HFFc6 (cell line): Measurements from ENCODE around the gene A1BG. TPM values are rescaled to one million over a fixed set of nuclear protein-coding genes. Genes with fewer than 3 reads are reported as not detected.

Experiments used
- DNase-seq: peaks from one replicate; pipeline ENCODE4 v3.0.0-alpha.2; 2018
- H3K27ac Mint-ChIP-seq: 2 replicates; pipeline ENCODE4 v1.8.0; 2020; ENCODE audit warnings: mild to moderate bottlenecking, mixed read lengths
- H3K27me3 Mint-ChIP-seq: 2 replicates; pipeline ENCODE4 v1.8.0; 2021; ENCODE audit warnings: mild to moderate bottlenecking, moderate library complexity, mixed read lengths; ENCODE audit not compliant: insufficient read depth
- H3K36me3 Mint-ChIP-seq: 2 replicates; pipeline ENCODE4 v1.8.0; 2021; ENCODE audit warnings: low read depth, mixed read lengths
- H3K4me1 Mint-ChIP-seq: 2 replicates; pipeline ENCODE4 v1.8.0; 2020; ENCODE audit warnings: low read depth, mixed read lengths
- H3K4me3 Mint-ChIP-seq: 2 replicates; pipeline ENCODE4 v1.8.0; 2020; ENCODE audit warnings: mild to moderate bottlenecking, moderate library complexity, mixed read lengths
- H3K9me3 Mint-ChIP-seq: 2 replicates; pipeline ENCODE4 v1.8.0; 2020; ENCODE audit warnings: mild to moderate bottlenecking, mixed read lengths
- total RNA-seq, 6 experiments: library from RNA; stranded (reverse); fragmentation: NEBNext Ultra II Directional; extraction: Animal tissue kit (Norgen Biotek cat#: 25700); gene quantifications; 2 replicates in 1 of 6; 3 replicates in 5 of 6; pipeline ENCODE4 v1.2.3, GENCODE V29; 2021
- TF ChIP-seq, protein P1 (sequence below): fragments of 200-600 bp; sonication (generic); IDR thresholded peaks from 2 replicates; pipeline ENCODE4 v1.5.0; 2021; ENCODE audit warnings: antibody characterized with exemption, mild to moderate bottlenecking

The A1BG gene
- total RNA-seq, 6 experiments from 2014 or later, result 21.2 to 36.9 (median 25.4) TPM

DNA sequence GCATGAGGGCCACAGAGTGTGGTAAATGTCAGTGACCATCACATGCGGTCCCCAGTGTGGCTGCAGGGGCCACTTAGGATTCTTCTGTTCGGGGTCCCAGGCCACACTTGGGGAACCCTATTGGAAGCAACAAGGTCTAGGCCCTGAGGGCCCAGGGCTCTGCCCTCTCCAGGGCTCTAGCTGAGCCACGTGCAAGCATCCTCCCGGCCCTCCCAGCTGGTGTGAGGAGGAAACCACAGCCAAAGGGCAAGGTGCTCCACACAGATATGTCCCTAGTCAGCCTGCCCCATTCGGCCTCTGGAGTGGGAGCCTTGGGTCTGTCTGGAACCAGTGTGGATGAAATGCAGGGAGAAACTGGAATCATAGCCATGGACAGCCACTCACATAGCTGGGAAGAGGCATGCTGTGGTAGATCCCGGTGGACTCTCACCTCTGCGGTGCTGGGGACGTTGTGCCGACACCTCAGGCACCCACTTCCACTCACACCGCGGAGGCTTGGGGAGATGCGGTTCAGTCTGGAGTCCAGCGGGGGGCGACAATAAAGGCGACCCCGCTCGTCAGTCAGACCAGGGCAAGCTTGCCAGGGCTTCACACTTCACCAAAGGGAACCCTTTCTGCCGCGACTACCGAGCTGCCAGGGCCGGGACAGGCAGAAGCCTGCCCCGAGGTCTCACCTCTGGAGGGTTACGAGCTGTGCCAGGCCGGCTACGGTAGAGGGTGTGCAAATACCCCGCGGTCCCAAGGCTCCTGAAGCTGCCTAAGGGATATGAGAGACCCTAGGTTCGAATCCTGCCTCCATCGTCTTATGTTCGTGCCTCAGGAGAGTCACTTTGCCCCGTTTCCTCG is 13.5 kb upstream of the A1BG start:
- Mint-ChIP-seq H3K9me3 (peaks cover 4% of the 10 kb centered on the region; the same call in 1 of the 2 replicates), H3K27ac (no peak overlapping the region), H3K27me3 (peaks cover 2% of the 10 kb centered on the region), H3K36me3 (no peaks in the 10 kb centered on the region; the same call in 1 of the 2 replicates), H3K4me3 (no peak overlapping the region), H3K4me1 (peaks cover 5% of the 10 kb centered on the region)
- DNase-seq, result no peak
- TF ChIP-seq, protein P1, sequence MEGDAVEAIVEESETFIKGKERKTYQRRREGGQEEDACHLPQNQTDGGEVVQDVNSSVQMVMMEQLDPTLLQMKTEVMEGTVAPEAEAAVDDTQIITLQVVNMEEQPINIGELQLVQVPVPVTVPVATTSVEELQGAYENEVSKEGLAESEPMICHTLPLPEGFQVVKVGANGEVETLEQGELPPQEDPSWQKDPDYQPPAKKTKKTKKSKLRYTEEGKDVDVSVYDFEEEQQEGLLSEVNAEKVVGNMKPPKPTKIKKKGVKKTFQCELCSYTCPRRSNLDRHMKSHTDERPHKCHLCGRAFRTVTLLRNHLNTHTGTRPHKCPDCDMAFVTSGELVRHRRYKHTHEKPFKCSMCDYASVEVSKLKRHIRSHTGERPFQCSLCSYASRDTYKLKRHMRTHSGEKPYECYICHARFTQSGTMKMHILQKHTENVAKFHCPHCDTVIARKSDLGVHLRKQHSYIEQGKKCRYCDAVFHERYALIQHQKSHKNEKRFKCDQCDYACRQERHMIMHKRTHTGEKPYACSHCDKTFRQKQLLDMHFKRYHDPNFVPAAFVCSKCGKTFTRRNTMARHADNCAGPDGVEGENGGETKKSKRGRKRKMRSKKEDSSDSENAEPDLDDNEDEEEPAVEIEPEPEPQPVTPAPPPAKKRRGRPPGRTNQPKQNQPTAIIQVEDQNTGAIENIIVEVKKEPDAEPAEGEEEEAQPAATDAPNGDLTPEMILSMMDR, result no peak

DNA sequence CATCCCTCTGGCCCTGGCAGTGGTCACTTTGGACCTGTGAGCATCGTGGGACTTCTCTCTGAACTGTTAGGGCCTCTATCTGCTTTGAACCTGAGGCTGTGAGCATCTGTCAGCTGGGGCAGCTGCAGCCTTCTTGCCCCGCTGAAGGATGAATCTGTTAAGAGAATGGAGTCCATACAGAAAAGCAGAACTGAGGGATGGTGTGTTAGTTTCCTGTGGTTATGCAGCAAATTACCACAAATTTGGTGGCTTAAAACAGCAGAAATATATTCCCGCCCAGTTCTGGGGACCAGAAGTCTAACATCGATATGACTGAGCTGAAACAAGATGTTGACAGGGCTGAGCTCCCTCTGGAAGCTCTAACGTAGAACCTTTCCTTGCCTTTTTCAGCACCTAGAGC is 10.9 kb upstream of the A1BG start:
- H3K36me3 Mint-ChIP-seq, result no peaks in the 10 kb centered on the region; the same call in 1 of the 2 replicates
- H3K27ac Mint-ChIP-seq, result no peak overlapping the region
- peaks cover 4% of the 10 kb centered on the region; the same call in 1 of the 2 replicates for H3K9me3 Mint-ChIP-seq
- TF ChIP-seq, protein P1, result no peak
- peaks cover 2% of the 10 kb centered on the region for H3K27me3 Mint-ChIP-seq
- peaks cover 8% of the 10 kb centered on the region for H3K4me1 Mint-ChIP-seq
- no peak overlapping the region for H3K4me3 Mint-ChIP-seq
- no peak for DNase-seq

DNA sequence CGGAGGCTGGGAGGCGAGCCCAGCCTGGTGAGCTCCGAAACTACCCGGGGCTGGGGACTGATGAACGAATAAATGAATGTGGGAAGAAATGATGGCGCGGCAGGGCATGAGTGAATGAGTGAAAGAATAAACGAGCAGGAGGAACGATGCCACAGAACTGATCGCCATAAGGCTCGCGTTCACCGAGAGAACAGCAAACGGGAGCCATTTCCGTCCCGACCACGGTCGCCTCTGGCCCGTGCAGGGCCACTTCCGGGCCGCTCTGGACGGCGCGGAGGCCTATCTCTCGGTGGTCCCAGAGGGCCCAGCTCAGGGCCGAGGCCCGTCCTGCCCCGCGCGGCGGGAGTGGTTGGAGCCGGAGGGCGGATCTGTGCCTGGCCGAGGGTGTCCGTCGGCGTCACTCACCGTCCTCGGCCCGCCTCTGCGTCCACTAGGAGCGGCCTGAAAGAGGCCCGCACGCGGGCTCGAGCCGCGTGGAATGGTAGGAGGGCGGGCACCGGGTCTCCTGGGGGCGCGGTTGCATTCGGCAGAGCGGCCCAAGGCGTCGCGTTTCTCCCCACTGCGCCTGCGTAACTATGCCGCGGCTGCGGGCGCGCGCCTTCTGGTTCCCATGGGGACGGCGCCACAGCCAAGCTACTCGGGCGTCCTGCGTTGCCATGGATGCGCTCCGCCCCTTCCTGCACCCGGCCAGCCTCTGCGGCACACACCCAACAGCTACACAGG is 9.1 kb upstream of the A1BG start, which contains the start of gene ZNF497:
Gene ZNF497 (minus strand): TSS at position 480 of the 723 bp plus-strand sequence. CDS start 5,116 bp downstream, outside the sequence.
- Mint-ChIP-seq H3K27ac (peak within 1 kb of the TSS; percentile 100), H3K27me3 (peaks cover 2% of the 10 kb centered on the region), H3K4me3 (peak within 1 kb of the TSS; percentile 99), H3K36me3 (no peaks in the 10 kb centered on the region; the same call in 1 of the 2 replicates), H3K9me3 (peaks cover 4% of the 10 kb centered on the region; the same call in 1 of the 2 replicates), H3K4me1 (peaks cover 8% of the 10 kb centered on the region)
- TF ChIP-seq, protein P1, result peak; percentile 27
- peak; percentile 94 for DNase-seq

DNA sequence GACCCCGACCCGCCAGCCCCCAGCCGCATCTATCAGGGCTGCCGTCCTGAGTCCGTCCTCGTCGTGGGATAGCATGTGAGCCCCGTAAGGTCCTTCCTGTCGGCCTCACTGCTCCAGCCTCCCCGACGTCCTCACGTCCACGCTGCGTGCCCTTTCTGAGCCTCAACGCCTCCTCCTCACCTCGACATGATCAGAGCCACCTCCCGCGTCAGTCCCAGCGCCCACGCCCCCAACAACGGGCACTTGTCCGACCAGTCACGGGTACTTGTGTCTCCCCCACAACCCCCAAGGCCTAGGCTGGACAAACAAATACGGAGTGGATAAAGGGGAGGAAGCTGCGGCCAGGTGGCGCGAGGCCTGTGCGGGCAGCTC is 8.6 kb upstream of the A1BG start:
- H3K4me3 Mint-ChIP-seq, result peak overlapping the region; percentile 99
- H3K4me1 Mint-ChIP-seq, result peaks cover 8% of the 10 kb centered on the region
- no peaks in the 10 kb centered on the region for H3K9me3 Mint-ChIP-seq
- H3K27ac Mint-ChIP-seq, result peak overlapping the region; percentile 100
- TF ChIP-seq, protein P1, result no peak
- DNase-seq, result no peak
- no peaks in the 10 kb centered on the region; the same call in 1 of the 2 replicates for H3K36me3 Mint-ChIP-seq
- peaks cover 2% of the 10 kb centered on the region for H3K27me3 Mint-ChIP-seq

DNA sequence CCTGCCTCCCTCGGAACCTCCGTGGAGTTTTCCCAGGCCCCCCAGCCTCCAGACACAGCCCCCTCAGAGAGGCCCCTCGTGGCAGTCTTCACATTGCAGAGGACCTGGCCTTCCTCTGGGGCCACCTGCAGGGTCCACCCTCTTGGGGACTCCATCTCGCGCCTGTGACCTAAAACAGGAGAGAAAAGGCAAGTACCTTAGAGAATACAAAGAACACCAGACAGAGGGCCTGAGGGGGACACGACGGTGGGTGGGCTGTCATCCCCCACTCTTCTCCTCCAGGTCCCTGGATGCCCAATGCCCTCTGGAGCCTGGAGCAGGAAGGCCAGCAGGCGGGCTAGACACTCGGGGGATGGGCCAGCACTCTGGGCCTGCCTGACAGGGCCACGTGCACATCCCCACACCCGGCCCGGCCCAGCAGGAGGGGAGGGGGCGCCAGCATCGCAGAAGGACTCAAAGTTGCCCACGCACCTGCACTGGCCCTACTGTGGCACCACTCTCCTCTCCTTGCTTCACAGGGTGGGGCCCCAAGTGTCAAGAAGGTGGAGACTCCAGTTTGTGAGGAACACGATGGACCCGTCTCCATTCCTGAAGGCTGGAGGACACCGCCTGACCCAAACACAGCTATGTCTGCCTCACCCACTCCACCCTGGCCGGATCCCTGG is 4.3 kb upstream of the A1BG start:
- H3K9me3 Mint-ChIP-seq, result no peaks in the 10 kb centered on the region
- no peak overlapping the region for H3K27ac Mint-ChIP-seq
- peaks cover 2% of the 10 kb centered on the region for H3K27me3 Mint-ChIP-seq
- H3K36me3 Mint-ChIP-seq, result no peaks in the 10 kb centered on the region; the same call in 1 of the 2 replicates
- no peak for DNase-seq
- no peak overlapping the region for H3K4me3 Mint-ChIP-seq
- TF ChIP-seq, protein P1, result no peak
- peaks cover 8% of the 10 kb centered on the region for H3K4me1 Mint-ChIP-seq
